OCI-LY7 (cell line): Measurements from ENCODE around the gene IFI44L. TPM values are rescaled to one million over a fixed set of nuclear protein-coding genes. Genes with fewer than 3 reads are reported as not detected.

Experiments
- BruUV-seq: library from RNA; stranded (reverse); fragments of 400-500 nt; replicated peaks from 2 replicates; lab custom pipeline; 2021; lab: Mats Ljungman, UMichigan
- CTCF ChIA-PET: fragments of 300-600 bp; sonication (Branson Sonifier 250); formaldehyde crosslinking; loops from one replicate; lab custom pipeline; 2022; ENCODE audit warnings: antibody characterized with exemption; ENCODE audit not compliant: unreplicated experiment; lab: Charles Lee
- POLR2A ChIA-PET: fragments of 300-600 bp; sonication (Branson Sonifier 250); formaldehyde crosslinking; loops from one replicate; lab custom pipeline; 2022; ENCODE audit warnings: antibody characterized with exemption; lab: Charles Lee
- DNase-seq: peaks from one replicate; pipeline ENCODE4 v3.0.0-alpha.2; 2015; ENCODE audit warnings: low spot score
- H2AFZ ChIP-seq: fragments of 200-600 bp; sonication (generic), shearing (Covaris generic); 2 replicates; pipeline ENCODE4 v1.6.1; 2014; ENCODE audit warnings: mild to moderate bottlenecking, antibody characterized with exemption, low read length, moderate library complexity
- H3K27ac ChIP-seq: fragments of 200-600 bp; sonication (generic); 2 replicates; pipeline ENCODE4 v1.5.1; 2014; ENCODE audit warnings: mixed run types, low read depth, mild to moderate bottlenecking, moderate library complexity, low read length, inconsistent platforms; ENCODE audit not compliant: poor library complexity, severe bottlenecking
- H3K36me3 ChIP-seq: fragments of 200-600 bp; sonication (generic); 2 replicates; pipeline ENCODE4 v1.6.1; 2014; ENCODE audit warnings: mild to moderate bottlenecking, antibody characterized with exemption, low read length, moderate library complexity, mixed read lengths; ENCODE audit not compliant: insufficient read depth
- H3K4me1 ChIP-seq: fragments of 200-600 bp; sonication (generic); 2 replicates; pipeline ENCODE4 v1.5.1; 2014; ENCODE audit warnings: mild to moderate bottlenecking, low read length; ENCODE audit not compliant: insufficient read depth, poor library complexity, severe bottlenecking
- H3K4me2 ChIP-seq: fragments of 200-600 bp; sonication (generic); 2 replicates; pipeline ENCODE4 v1.6.1; 2014; ENCODE audit warnings: mild to moderate bottlenecking, low read length
- H3K4me3 ChIP-seq: fragments of 200-600 bp; sonication (generic); 2 replicates; pipeline ENCODE4 v1.5.1; 2014; ENCODE audit warnings: mild to moderate bottlenecking, low read depth, low read length; ENCODE audit not compliant: poor library complexity, severe bottlenecking
- H3K79me2 ChIP-seq: fragments of 200-600 bp; sonication (generic); 2 replicates; pipeline ENCODE4 v1.6.1; 2016; ENCODE audit warnings: low read depth, mild to moderate bottlenecking, low read length, moderate library complexity, mixed read lengths; ENCODE audit not compliant: insufficient read depth
- H3K9me2 ChIP-seq: fragments of 200-600 bp; sonication (generic); 2 replicates; pipeline ENCODE4 v1.6.1; 2016; ENCODE audit warnings: mild to moderate bottlenecking, low read length, mixed read lengths; ENCODE audit not compliant: insufficient read depth
- H3K9me3 ChIP-seq: fragments of 200-600 bp; sonication (generic); 2 replicates; pipeline ENCODE4 v1.6.1; 2014; ENCODE audit warnings: mild to moderate bottlenecking, mixed run types, low read length, mixed read lengths
- H4K20me1 ChIP-seq: fragments of 200-600 bp; sonication (generic); 2 replicates; pipeline ENCODE4 v1.6.1; 2014; ENCODE audit warnings: mild to moderate bottlenecking, antibody characterized with exemption, low read length, moderate library complexity, mixed read lengths; ENCODE audit not compliant: insufficient read depth
- CTCF ChIP-seq: fragments of 200-600 bp; sonication (generic); conservative IDR thresholded peaks from 2 replicates; pipeline ENCODE4 v1.5.1; 2014; ENCODE audit warnings: mild to moderate bottlenecking, antibody characterized with exemption, low read length, moderate library complexity, mixed read lengths
- EZH2phosphoT487 ChIP-seq: fragments of 200-600 bp; sonication (generic); IDR thresholded peaks from 2 replicates; pipeline ENCODE4 v1.6.1; 2018; ENCODE audit warnings: low read depth, borderline replicate concordance, mild to moderate bottlenecking, mixed run types, antibody characterized with exemption, low read length, moderate library complexity, mixed read lengths
- intact Hi-C: fragments of 100-400 bp; cut with micrococcal nuclease; formaldehyde crosslinking; loops from one replicate; pipeline ENCODE4 v1.10.0; 2022; ENCODE audit not compliant: unreplicated experiment
- total RNA-seq, 2 experiments: library from RNA; depleted of rRNA in 1 of 2; stranded (reverse); fragments of >200 nt in 1 of 2; shearing (Covaris generic) in 1 of 2; gene quantifications; 2 replicates each; pipeline ENCODE4 v1.2.3, GENCODE V29; 2014 to 2022

The IFI44L gene
- total RNA-seq, 2 experiments from 2014 or later, result not detected

GRCh38 chr1:78678324-78678723, 58.1 kb downstream of the IFI44L start:
- ChIA-PET POLR2A (no interaction called here), CTCF (no interaction called here)
- Histone ChIP-seq H3K4me1 (no peaks in the 10 kb centered on the region), H3K4me2 (no peak overlapping the region), H3K36me3 (no peaks in the 10 kb centered on the region), H3K27ac (no peak overlapping the region), H3K9me3 (no peaks in the 10 kb centered on the region), H4K20me1 (no peaks in the 10 kb centered on the region), H3K9me2 (no peaks in the 10 kb centered on the region), H2AFZ (no peak overlapping the region), H3K4me3 (no peak overlapping the region), H3K79me2 (no peaks in the 10 kb centered on the region)
- TF ChIP-seq CTCF (no peak), EZH2phosphoT487 (no peak)
- BruUV-seq, result no TSS peak
- no peak for DNase-seq
- intact Hi-C loops, result no loop called here

DNA sequence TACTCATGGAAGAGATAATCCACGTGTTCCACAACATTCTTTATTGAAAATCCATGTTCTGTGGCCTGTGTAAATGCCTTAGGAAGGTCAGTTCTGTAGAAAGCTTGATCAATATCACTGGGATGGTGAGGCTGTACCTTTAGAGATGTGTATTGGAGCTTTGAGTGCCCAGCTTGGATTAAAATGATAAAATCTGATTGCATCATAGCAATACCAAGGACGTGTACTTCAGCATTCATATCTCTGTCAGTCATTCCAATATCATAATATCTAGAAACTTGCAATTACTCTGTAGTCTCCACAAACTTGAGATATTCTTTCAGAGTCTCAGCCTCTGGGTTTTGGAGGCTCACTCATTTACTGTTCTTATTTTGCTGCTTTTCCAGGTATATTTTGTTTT, 61.0 kb downstream of the IFI44L start:
- H4K20me1 ChIP-seq, result no peaks in the 10 kb centered on the region
- no peak overlapping the region for H2AFZ ChIP-seq
- BruUV-seq, result no TSS peak
- no peaks in the 10 kb centered on the region for H3K9me2 ChIP-seq
- H3K36me3 ChIP-seq, result no peaks in the 10 kb centered on the region
- intact Hi-C loops, result no loop called here
- ChIA-PET CTCF (no interaction called here), POLR2A (no interaction called here)
- no peak for TF ChIP-seq CTCF
- TF ChIP-seq EZH2phosphoT487, result no peak
- H3K79me2 ChIP-seq, result no peaks in the 10 kb centered on the region
- no peaks in the 10 kb centered on the region for H3K4me1 ChIP-seq
- H3K27ac ChIP-seq, result no peak overlapping the region
- no peak overlapping the region for H3K4me3 ChIP-seq
- DNase-seq, result no peak
- no peaks in the 10 kb centered on the region for H3K9me3 ChIP-seq
- no peak overlapping the region for H3K4me2 ChIP-seq

DNA sequence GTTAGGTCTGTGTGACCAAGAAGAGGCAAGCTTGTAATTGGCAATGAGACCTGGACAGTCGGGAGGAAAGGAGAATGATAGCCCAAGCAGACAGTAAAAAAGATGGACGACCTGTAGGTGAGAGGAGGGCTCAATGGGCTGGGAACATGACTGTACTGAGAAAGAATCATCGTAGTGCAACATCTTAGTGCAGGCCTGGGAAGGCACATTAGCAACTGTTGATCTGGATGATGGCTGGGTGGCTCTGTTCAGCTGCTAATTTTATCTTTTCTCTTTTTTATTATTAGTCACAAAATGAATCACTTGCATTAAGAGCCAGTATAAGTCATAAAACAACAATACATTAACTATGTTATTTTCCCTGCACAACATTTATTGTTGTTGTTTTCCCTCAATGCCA, 62.2 kb downstream of the IFI44L start:
- Histone ChIP-seq H2AFZ (no peak overlapping the region), H4K20me1 (no peaks in the 10 kb centered on the region), H3K27ac (no peak overlapping the region), H3K9me2 (no peaks in the 10 kb centered on the region), H3K79me2 (no peaks in the 10 kb centered on the region), H3K4me1 (no peaks in the 10 kb centered on the region), H3K4me3 (no peak overlapping the region), H3K9me3 (no peaks in the 10 kb centered on the region), H3K36me3 (no peaks in the 10 kb centered on the region), H3K4me2 (no peak overlapping the region)
- TF ChIP-seq CTCF (no peak), EZH2phosphoT487 (no peak)
- BruUV-seq, result no TSS peak
- intact Hi-C loops, result no loop called here
- DNase-seq, result no peak
- ChIA-PET POLR2A (no interaction called here), CTCF (no interaction called here)
